ENCODE data around the gene LLGL2. TPM values are rescaled to one million over a fixed set of nuclear protein-coding genes. Genes with fewer than 3 reads are reported as not detected.

The LLGL2 gene
- total and polyA plus RNA-seq, 7 donors, result 1.4 to 3.3 (median 1.5) TPM

GRCh38 chr17:75490953-75491649 is 34.4 kb upstream of the LLGL2 start:
- peak overlapping the region; percentile 76 for H3K27ac ChIP-seq
- DNase-seq, result no peak
- WGBS, 3 donors, result 80 to 88% (median 82%) methylated on average over 19 of the region's 19 CpGs

GRCh38 chr17:75491680-75492079 is 33.8 kb upstream of the LLGL2 start:
- H3K27ac ChIP-seq, result no peak overlapping the region
- 90 to 93% (median 92%) methylated on average over 15 of the region's 15 CpGs for WGBS, 3 donors
- no peak for TF ChIP-seq CTCF (IDR thresholded peaks at IDR 0.05)

More at GRCh38 chr17:75490953-75491649, 34.4 kb upstream of the LLGL2 start:
- H3K9me3 ChIP-seq, result no peaks in the 10 kb centered on the region
- no peak overlapping the region for H3K4me3 ChIP-seq
- H3K4me1 ChIP-seq, result peaks cover 48% of the 10 kb centered on the region
- H3K27me3 ChIP-seq (ENCODE audit: insufficient read depth in 3 of 3, low read length in 2 of 3), result no peaks in the 10 kb centered on the region
- intact Hi-C loops (cut with DNase I), result no loop called here
- no peak for ATAC-seq
- H3K36me3 ChIP-seq (ENCODE audit: insufficient read depth in 1 of 2, low read depth in 1 of 2), result peaks cover 0 to 52% of the 10 kb centered on the region in 2 donors
- no peak for TF ChIP-seq CTCF (IDR thresholded peaks at IDR 0.05)

GRCh38 chr17:75492555-75493168 is 32.8 kb upstream of the LLGL2 start:
- DNase-seq (no peak), ATAC-seq (no peak)
- H3K36me3 ChIP-seq (ENCODE audit: insufficient read depth in 1 of 2, low read depth in 1 of 2), result peaks cover 0 to 68% of the 10 kb centered on the region in 2 donors
- no peaks in the 10 kb centered on the region for H3K9me3 ChIP-seq
- no peaks in the 10 kb centered on the region for H3K27me3 ChIP-seq (ENCODE audit: insufficient read depth in 3 of 3, low read length in 2 of 3)
- H3K4me1 ChIP-seq, result peaks cover 35% of the 10 kb centered on the region
- H3K4me3 ChIP-seq, result no peak overlapping the region
- 88 to 91% (median 90%) methylated on average over 23 of the region's 23 CpGs for WGBS, 3 donors
- intact Hi-C loops (cut with DNase I), result no loop called here
- no peak overlapping the region for H3K27ac ChIP-seq
- no peak for TF ChIP-seq CTCF (IDR thresholded peaks at IDR 0.05)

More at GRCh38 chr17:75491680-75492079, 33.8 kb upstream of the LLGL2 start:
- peaks cover 44% of the 10 kb centered on the region for H3K4me1 ChIP-seq
- ATAC-seq, result no peak
- peaks cover 0 to 58% of the 10 kb centered on the region in 2 donors for H3K36me3 ChIP-seq (ENCODE audit: insufficient read depth in 1 of 2, low read depth in 1 of 2)
- H3K27me3 ChIP-seq (ENCODE audit: insufficient read depth in 3 of 3, low read length in 2 of 3), result no peaks in the 10 kb centered on the region
- DNase-seq, result no peak
- no peaks in the 10 kb centered on the region for H3K9me3 ChIP-seq
- H3K4me3 ChIP-seq, result no peak overlapping the region
- intact Hi-C loops (cut with DNase I), result no loop called here

GRCh38 chr17:75493476-75494129 is 31.9 kb upstream of the LLGL2 start:
- DNase-seq (no peak), ATAC-seq (no peak)
- Histone ChIP-seq H3K4me3 (no peak overlapping the region), H3K36me3 (ENCODE audit: insufficient read depth in 1 of 2, low read depth in 1 of 2) (peaks cover 0 to 76% of the 10 kb centered on the region in 2 donors), H3K27ac (no peak overlapping the region), H3K27me3 (ENCODE audit: insufficient read depth in 3 of 3, low read length in 2 of 3) (no peaks in the 10 kb centered on the region), H3K9me3 (no peaks in the 10 kb centered on the region), H3K4me1 (peaks cover 28% of the 10 kb centered on the region)
- WGBS, 3 donors, result 92 to 94% (median 93%) methylated on average over 22 to 23 of the region's 23 CpGs
- no peak for TF ChIP-seq CTCF (IDR thresholded peaks at IDR 0.05)
- intact Hi-C loops (cut with DNase I), result no loop called here

Measured in psoas muscle (tissue), 8 donors.